Duodenal mucosa (tissue), 2 donors: ENCODE measurements around the gene NPAS4.
"Not testable (repeated sequence)": the region's sequence is repeated elsewhere in the genome, so short reads cannot be mapped to it uniquely, and the experiment has no call there.

Experiments
- H3K27ac ChIP-seq: one replicate; pipeline ENCODE4 v1.7.0; 2013; ENCODE audit warnings: low read depth, low read length
- H3K27me3 ChIP-seq, 2 donors: one replicate each; pipeline ENCODE4 v1.7.0; 2013; ENCODE audit warnings: low read length in 2 of 2, control low read depth in 1 of 2; ENCODE audit not compliant: insufficient read depth in 2 of 2, control insufficient read depth in 1 of 2
- H3K36me3 ChIP-seq, 2 donors: one replicate each; pipeline ENCODE4 v1.7.0; 2013; ENCODE audit warnings: low read length in 2 of 2, control low read depth in 1 of 2; ENCODE audit not compliant: insufficient read depth in 2 of 2, control insufficient read depth in 1 of 2
- H3K4me1 ChIP-seq, 2 donors: one replicate each; pipeline ENCODE4 v1.7.0; 2013; ENCODE audit warnings: low read length in 2 of 2, control low read depth in 1 of 2; ENCODE audit not compliant: insufficient read depth in 2 of 2, control insufficient read depth in 1 of 2
- H3K4me3 ChIP-seq, 2 donors: one replicate each; pipeline ENCODE4 v1.7.0; 2013; ENCODE audit warnings: low read length in 2 of 2, low read depth in 1 of 2
- H3K9ac ChIP-seq, 2 donors: one replicate each; pipeline ENCODE4 v1.7.0; 2013; ENCODE audit warnings: low read length in 2 of 2, low read depth in 1 of 2
- H3K9me3 ChIP-seq, 2 donors: one replicate each; pipeline ENCODE4 v1.7.0; 2013; ENCODE audit warnings: low read length in 2 of 2, control low read depth in 1 of 2; ENCODE audit not compliant: control insufficient read depth in 1 of 2

NPAS4 gene

GRCh38 chr11:66432597-66432996 lies 11.8 kb downstream of the NPAS4 start:
- no peak overlapping the region for H3K9ac ChIP-seq
- H3K4me1 ChIP-seq: no peaks in the 10 kb centered on the region
- H3K27ac ChIP-seq: no peak overlapping the region
- H3K36me3 ChIP-seq: peaks cover 7 to 22% of the 10 kb centered on the region in 2 donors
- no peak overlapping the region for H3K4me3 ChIP-seq
- H3K9me3 ChIP-seq: no peaks in the 10 kb centered on the region
- H3K27me3 ChIP-seq: no peaks in the 10 kb centered on the region

- Histone ChIP-seq H3K27ac (no peak overlapping the region), H3K4me3 (peak overlapping the region; percentile 75 to 89), H3K4me1 (peaks cover 7% of the 10 kb centered on the region in 2 donors), H3K9ac (peak overlapping the region; percentile 44 to 68), H3K9me3 (peaks cover 2 to 3% of the 10 kb centered on the region in 2 donors), H3K27me3 (no peaks in the 10 kb centered on the region), H3K36me3 (peaks cover 7 to 18% of the 10 kb centered on the region in 2 donors)
These were observed 17.2 kb downstream of the NPAS4 start for GRCh38 chr11:66437979-66438503.

- Histone ChIP-seq H3K36me3 (peaks cover 7 to 18% of the 10 kb centered on the region in 2 donors), H3K27ac (peak within 1 kb of the TSS; percentile 41), H3K27me3 (no peaks in the 10 kb centered on the region), H3K4me1 (peaks cover 7% of the 10 kb centered on the region in 2 donors), H3K4me3 (peak within 1 kb of the TSS; percentile 75 to 89), H3K9me3 (peaks cover 9% of the 10 kb centered on the region in 2 donors), H3K9ac (peak within 1 kb of the TSS; percentile 44 to 68)
These were observed 17.9 kb downstream of the NPAS4 start, which contains the start of gene MRPL11 for GRCh38 chr11:66438504-66439466. Gene MRPL11 (minus strand): TSS chr11:66438848. CDS start chr11:66438754, 94 bp downstream.

- not testable (repeated sequence) for H3K4me3 ChIP-seq, H3K27ac ChIP-seq, H3K4me1 ChIP-seq
These were observed 19.5 kb downstream of the NPAS4 start for GRCh38 chr11:66440101-66440939.

GRCh38 chr11:66440940-66441282 lies 20.1 kb downstream of the NPAS4 start:
- peaks cover 9 to 10% of the 10 kb centered on the region in 2 donors for H3K9me3 ChIP-seq
- H3K9ac ChIP-seq, H3K27me3 ChIP-seq, H3K4me1 ChIP-seq, H3K36me3 ChIP-seq, H3K27ac ChIP-seq, H3K4me3 ChIP-seq: not testable (repeated sequence)

More at GRCh38 chr11:66440101-66440939, 19.5 kb downstream of the NPAS4 start:
- H3K9ac ChIP-seq, H3K27me3 ChIP-seq: not testable (repeated sequence)
- Histone ChIP-seq H3K9me3 (peaks cover 9 to 10% of the 10 kb centered on the region in 2 donors), H3K36me3 (peaks cover 3 to 14% of the 10 kb centered on the region in 2 donors)

- no peak overlapping the region for H3K9ac ChIP-seq
- H3K4me1 ChIP-seq: no peaks in the 10 kb centered on the region
- peaks cover 9 to 10% of the 10 kb centered on the region in 2 donors for H3K9me3 ChIP-seq
- no peak overlapping the region for H3K4me3 ChIP-seq
- H3K27me3 ChIP-seq: no peaks in the 10 kb centered on the region
- H3K27ac ChIP-seq: no peak overlapping the region
- no peaks in the 10 kb centered on the region for H3K36me3 ChIP-seq
These were observed 22.8 kb downstream of the NPAS4 start for GRCh38 chr11:66443602-66444001.

- Histone ChIP-seq H3K27ac (no peak overlapping the region), H3K9me3 (peaks cover 9 to 10% of the 10 kb centered on the region in 2 donors), H3K4me3 (no peak overlapping the region), H3K4me1 (no peaks in the 10 kb centered on the region), H3K27me3 (no peaks in the 10 kb centered on the region), H3K36me3 (no peaks in the 10 kb centered on the region), H3K9ac (no peak overlapping the region)
These were observed 26.2 kb downstream of the NPAS4 start for GRCh38 chr11:66447012-66447411.

GRCh38 chr11:66448523-66448922 lies 27.7 kb downstream of the NPAS4 start:
- no peaks in the 10 kb centered on the region for H3K36me3 ChIP-seq
- H3K4me3 ChIP-seq: no peak overlapping the region
- no peaks in the 10 kb centered on the region for H3K4me1 ChIP-seq
- peaks cover 3 to 4% of the 10 kb centered on the region in 2 donors for H3K9me3 ChIP-seq
- H3K27ac ChIP-seq: no peak overlapping the region
- no peak overlapping the region for H3K9ac ChIP-seq
- peaks cover 0 to 3% of the 10 kb centered on the region in 2 donors for H3K27me3 ChIP-seq

GRCh38 chr11:66450560-66450959 lies 29.7 kb downstream of the NPAS4 start:
- Histone ChIP-seq H3K27me3 (peaks cover 0 to 3% of the 10 kb centered on the region in 2 donors), H3K36me3 (no peaks in the 10 kb centered on the region), H3K9me3 (no peaks in the 10 kb centered on the region), H3K4me1 (no peaks in the 10 kb centered on the region), H3K4me3 (no peak overlapping the region), H3K27ac (no peak overlapping the region), H3K9ac (no peak overlapping the region)
